HG03066 (cell line): ENCODE measurements around the gene ATXN7.
A peak's percentile ranks its signal among the peaks of the same experiment; 100 is the strongest.

Experiments
- ATAC-seq: cut with Tn5 transposase; IDR thresholded peaks from one replicate; pipeline ENCODE4 v1.9.1; 2021; ENCODE audit warnings: low read depth; ENCODE audit not compliant: unreplicated experiment

The ATXN7 gene

DNA sequence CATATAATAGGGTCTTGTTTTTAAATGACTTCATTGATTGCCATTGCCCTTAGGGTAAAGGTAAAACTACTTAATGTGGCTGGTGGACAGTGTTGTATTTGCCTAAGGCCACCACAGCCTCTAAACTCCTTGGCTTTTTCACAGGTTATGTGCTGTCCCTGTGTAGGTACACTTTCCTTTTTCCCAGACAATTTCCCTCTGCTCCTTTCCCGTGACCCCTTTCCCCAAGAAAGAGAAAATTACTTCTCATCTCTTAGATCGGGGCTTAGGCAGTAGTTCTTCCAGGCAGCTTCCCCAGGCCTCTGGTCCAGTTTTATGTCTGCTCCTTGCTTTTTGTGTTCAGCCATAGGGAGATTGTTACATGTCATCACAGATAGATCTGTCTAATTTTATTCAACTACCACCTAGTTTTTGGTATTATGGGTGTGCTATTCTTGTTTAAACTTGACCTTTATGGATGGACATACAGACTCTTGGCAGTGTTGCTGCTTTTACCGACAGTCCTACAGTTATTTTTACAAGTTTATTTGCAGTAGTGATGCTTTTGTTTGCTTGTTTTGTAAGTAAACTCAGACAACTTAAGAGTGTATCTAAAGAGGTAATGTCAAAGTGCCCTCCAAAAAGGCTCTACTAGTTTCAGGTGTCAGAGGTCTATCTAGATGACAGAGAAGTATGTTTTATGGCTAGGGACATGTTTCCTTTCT lies 69.0 kb downstream of the ATXN7 start:
- ATAC-seq = no peak

GRCh38 chr3:63933459-63933858 lies 69.8 kb downstream of the ATXN7 start:
- ATAC-seq = peak; percentile 54

DNA sequence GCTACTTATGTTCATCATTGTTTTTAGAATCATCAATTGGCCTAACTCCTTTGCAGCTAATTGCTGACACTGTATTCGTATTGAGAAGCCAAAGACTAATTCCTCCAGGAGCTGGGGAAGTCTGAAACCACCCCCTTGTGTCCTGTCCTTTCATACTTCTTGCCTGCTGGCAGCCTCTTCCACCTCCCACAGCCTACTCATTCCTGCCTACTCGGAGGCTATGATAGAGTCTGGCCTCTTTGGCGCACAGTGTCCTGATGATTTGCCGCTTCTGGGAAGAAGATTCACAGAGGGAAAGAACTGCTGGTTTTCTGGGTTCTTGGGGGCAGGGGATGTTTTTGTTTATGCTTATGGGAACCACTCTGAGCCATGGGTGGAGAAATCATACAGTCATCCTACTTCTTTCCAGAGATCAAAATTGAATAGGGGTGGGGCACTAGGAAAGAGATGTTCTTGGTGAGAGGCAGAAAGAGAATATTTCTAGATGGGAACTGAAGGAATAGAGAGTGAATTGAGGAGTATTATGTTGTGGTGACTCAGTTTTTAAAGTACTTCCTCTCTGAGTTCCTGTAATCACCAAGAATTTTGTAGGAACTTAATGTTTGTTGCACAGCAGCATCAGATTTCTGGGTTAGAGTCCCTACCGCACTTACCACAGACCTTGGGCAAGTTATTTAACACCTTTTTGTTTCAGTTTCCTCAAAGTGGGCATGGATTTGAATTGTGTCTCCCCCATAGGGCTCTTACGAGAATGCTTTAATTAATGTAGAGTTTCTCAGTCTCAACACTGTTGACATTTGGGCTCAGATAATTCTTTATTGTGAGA lies 70.6 kb downstream of the ATXN7 start:
- no peak for ATAC-seq

- no peak for ATAC-seq
Measured at GRCh38 chr3:63936925-63937324, 73.3 kb downstream of the ATXN7 start.

DNA sequence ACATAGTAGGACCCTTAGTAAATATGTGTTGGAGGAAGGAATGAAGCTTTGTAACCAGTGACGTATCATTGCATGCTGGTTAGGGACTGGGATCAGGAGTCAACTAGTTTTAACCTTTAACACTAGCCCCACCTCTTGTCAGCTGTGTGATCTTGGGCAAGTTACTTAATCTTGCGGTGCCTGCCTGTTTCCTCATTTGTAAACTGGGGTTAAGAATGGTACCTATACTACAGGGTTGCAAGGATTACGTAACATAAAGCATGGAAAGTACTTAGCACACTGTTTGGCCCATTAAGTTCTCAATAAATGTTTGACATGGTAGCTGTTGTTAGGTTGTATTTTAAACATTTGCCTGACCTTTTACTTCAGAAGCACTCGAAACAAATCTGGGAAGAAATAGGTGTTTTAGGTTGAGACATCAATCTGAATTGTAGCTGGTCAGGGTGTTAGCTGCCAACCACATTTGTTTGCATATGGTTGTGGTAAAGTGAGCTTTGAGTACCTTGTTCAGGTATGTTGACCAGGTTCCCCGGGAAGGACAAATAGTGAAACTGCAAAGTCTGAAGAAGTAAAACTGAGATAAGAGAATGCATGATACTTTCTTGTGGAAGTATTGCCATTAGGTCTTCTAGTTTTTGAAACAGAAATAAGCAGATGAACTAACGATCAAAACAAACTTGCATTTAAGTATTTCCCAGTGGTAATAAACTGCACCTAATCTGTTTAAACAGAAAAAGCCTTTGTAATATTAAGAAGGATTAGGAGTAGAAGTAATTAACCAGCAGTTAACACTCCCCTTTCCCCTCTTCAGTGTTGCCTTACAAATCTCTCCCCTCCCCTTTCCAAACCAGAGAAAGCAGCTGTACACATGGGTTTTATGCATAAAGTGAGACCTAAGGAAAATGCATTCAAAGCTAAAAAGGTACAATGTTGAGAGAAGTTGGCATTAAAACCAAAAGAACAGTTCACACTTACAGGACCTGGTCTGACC lies 74.3 kb downstream of the ATXN7 start:
- peak; percentile 57 for ATAC-seq

DNA sequence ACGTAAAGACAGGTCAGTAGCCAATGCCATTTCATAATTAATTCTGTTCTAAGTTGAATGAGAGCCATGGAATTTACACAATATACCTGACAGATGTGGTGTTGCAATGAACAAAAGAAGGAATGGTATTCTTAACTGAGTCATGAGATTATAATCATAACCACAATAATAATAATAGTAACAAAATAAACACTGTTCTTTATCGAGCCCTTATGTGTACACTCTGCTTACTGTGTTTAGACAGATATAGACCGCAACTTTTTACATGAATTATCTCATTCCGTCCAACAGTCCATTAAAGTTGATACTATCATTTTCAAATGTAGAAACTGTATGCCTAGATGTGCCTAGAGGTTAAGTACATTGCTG lies 76.7 kb downstream of the ATXN7 start:
- ATAC-seq = no peak

GRCh38 chr3:63942528-63942927 lies 78.9 kb downstream of the ATXN7 start:
- ATAC-seq = no peak

- no peak for ATAC-seq
Measured at GRCh38 chr3:63943678-63944077, 80.0 kb downstream of the ATXN7 start.

- no peak for ATAC-seq
Measured at GRCh38 chr3:63945558-63946096, 82.0 kb downstream of the ATXN7 start.

DNA sequence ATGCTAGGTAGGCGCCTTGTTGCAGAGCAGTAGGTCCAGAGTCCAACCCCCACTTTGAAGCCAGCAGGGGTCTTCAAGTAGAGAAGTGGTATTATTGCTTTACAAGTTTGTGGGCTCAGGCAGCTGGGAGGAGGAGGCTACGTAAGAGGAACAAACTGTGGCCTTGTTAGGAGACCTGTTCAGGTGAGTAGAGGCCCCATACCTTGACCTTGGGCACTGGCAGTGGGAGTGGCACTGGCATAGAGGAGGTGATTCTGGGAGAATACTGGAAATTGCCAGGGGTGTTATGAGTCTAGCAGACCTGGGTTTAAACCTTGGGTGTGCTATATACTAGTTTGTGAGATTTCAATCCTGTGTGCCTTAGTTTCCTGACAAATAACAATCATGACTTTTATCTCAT lies 83.1 kb downstream of the ATXN7 start:
- ATAC-seq = no peak

DNA sequence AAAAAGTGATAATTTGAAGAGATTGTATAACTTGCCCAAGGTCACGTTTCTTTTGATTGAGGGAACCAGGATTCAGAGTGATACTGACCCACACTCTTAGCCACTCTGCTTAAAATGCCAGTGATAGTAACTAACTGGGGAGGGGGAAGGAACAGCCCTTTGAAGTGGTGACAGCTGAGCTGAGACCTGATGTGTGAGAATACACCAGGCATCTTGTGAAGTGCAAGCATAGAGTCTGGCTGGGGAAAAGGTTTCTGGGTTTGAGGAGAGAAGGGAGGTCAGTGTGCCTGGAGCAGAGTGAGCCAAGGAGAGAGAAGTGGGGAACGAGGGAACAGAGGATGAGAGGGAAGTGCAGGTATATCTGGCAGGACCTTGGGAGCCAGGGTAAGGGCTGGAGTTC lies 83.9 kb downstream of the ATXN7 start:
- ATAC-seq = no peak

DNA sequence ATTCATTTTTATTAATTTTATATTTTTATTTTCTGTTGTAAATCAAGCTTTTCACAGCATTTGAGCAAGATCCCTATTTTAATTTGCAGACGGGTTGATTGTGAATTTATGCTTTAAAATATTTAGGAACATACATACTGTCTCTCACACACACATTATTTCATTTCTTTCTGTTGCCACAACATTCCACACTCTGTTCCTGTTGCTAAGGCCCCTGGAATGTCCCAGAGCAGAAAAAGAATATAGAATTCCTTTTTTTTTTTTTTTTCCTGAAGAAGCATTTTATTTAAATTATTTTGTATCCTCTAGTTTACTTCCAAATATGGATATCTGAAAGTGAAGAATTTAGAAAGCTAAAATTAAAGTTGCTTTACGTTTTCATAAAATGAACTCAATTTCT lies 85.3 kb downstream of the ATXN7 start:
- ATAC-seq = no peak

- no peak for ATAC-seq
Measured at GRCh38 chr3:63950698-63951097, 87.0 kb downstream of the ATXN7 start.

DNA sequence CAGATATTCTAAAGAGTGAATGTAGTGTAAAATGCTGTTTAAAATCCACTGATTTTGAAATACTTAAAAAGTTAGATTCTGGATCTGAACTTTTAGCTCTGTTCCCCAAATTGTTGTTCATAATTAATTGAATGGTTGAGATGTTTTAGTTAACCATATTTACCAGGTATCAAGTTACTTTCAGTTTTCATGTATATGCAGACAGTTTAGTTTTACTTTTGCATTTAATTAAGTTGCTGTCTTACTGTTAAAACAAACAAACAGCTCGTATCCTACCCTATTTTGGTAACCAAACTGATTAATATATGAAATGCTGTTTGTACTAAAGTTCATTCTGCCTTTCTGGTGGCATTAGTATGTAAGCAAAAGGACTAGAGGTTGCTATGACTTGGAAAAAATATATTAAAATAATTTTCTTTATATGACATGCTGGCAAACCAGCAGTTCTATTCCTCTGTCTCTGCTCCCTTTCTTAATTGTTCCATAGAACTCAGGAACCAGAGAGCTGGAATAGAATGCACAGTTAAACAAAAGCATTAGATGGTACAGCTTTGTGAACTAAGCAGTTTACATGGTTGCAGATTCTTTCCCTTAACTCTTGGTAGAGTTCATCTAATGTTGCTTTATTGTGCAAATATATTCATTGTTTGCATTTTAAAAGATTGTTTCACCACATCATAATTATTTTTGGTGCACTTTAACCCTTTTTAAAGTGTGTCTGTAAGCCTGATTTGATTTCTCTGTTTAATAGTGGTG lies 88.0 kb downstream of the ATXN7 start:
- no peak for ATAC-seq

DNA sequence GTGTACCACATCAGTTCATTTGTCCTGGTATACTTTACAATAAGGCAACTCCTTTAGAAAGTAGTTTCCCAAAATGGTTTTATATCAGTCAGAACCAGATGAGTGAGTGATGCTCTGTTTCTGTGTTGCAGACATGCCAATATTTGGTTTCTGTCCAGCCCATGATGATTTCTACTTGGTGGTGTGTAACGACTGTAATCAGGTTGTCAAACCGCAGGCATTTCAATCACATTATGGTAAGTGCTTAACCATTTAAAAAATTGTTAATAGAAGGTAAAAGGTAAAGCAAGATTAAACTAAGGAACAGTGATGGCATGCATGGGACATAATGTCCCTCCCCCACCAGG lies 88.6 kb downstream of the ATXN7 start:
- no peak for ATAC-seq

GRCh38 chr3:63954182-63954581 lies 90.5 kb downstream of the ATXN7 start:
- ATAC-seq = no peak

- ATAC-seq = no peak
Measured at GRCh38 chr3:63955036-63955650, 91.5 kb downstream of the ATXN7 start.

DNA sequence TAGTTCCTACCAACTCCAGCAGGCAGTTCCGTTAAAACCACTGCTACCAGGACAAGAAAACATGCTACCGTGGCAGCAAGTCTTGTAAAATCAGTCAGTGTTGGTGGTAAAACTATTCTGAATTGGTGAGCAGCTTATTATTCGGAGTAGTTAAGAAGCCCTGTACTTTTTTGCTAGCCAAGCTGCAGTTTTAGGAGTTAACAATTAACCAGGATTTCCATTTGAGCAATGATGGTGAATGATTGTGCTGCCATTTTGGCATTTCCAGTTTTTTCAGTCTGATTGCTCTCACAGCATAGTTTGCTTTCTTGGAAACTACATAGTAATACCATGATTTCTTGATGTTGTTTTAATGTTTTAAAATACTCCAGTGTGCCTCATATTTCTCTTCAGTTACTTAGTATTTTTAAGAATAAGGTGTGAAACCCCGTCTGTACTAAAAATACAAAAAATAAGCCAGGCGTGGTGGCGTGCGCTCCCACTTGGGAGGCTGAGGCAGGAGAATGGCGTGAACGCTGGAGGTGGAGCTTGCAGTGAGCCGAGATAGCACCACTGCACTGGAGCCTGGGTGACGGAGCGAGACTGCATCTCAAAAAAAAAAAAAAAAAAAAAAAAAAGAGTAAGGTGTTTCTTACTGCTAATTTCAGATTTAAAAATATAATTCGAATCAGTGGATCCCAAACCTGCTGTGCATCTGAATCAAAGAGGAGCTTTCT lies 92.3 kb downstream of the ATXN7 start:
- ATAC-seq = no peak

DNA sequence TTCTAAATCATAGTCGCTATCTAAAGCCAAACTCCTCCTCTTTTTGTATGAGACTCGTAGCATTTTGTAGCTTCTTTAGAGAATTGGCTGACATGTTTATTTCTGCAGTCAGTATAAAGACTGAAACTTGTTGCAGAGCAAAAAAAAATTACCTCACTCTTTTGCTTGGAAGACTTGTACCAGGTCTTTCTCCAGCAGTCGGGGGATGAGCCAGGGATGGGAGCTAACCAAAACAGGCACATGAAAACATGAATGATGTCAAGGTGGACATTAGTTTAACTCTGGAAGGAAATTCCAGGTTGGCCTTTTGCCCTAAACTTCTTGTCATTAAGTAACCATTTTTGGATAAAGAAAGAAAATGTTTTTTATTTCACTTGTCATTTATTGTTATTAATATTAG lies 95.5 kb downstream of the ATXN7 start:
- no peak for ATAC-seq
